H9 (cell line): ENCODE results near the gene KHSRP. TPM values are rescaled to one million over a fixed set of nuclear protein-coding genes. Genes with fewer than 3 reads are reported as not detected.

Source experiments
- DNase-seq: peaks from one replicate; pipeline ENCODE4 v3.0.0-alpha.2; 2017
- H2AFZ ChIP-seq: one replicate; pipeline ENCODE4 v1.6.1; 2013; ENCODE audit warnings: mild to moderate bottlenecking, low read length, control low read depth, moderate library complexity
- H2AK5ac ChIP-seq: 2 replicates; pipeline ENCODE4 v1.6.1; 2013; ENCODE audit warnings: low read length, control low read depth, mixed read lengths; ENCODE audit not compliant: insufficient read length
- H2BK120ac ChIP-seq: one replicate; pipeline ENCODE4 v1.6.1; 2013; ENCODE audit warnings: low read depth, mild to moderate bottlenecking, low read length, control low read depth, inconsistent platforms; ENCODE audit not compliant: poor library complexity, severe bottlenecking
- H2BK12ac ChIP-seq: 2 replicates; pipeline ENCODE4 v1.6.1; 2013; ENCODE audit warnings: low read length, control low read depth, mixed read lengths, low read depth; ENCODE audit not compliant: insufficient read length
- H2BK15ac ChIP-seq: 2 replicates; pipeline ENCODE4 v1.6.1; 2013; ENCODE audit warnings: low read depth, low read length, control low read depth
- H2BK20ac ChIP-seq: one replicate; pipeline ENCODE4 v1.6.1; 2013; ENCODE audit warnings: low read depth, mild to moderate bottlenecking, low read length, control low read depth, inconsistent platforms; ENCODE audit not compliant: poor library complexity, severe bottlenecking
- H2BK5ac ChIP-seq: 2 replicates; pipeline ENCODE4 v1.6.1; 2013; ENCODE audit warnings: low read length, control low read depth, mixed read lengths; ENCODE audit not compliant: insufficient read length
- H3K14ac ChIP-seq: 2 replicates; pipeline ENCODE4 v1.6.1; 2013; ENCODE audit warnings: low read length, control low read depth; ENCODE audit not compliant: insufficient read depth
- H3K18ac ChIP-seq: 2 replicates; pipeline ENCODE4 v1.6.1; 2013; ENCODE audit warnings: low read depth, mild to moderate bottlenecking, mixed read lengths, low read length, control low read depth; ENCODE audit not compliant: insufficient read length
- H3K23ac ChIP-seq: 2 replicates; pipeline ENCODE4 v1.6.1; 2013; ENCODE audit warnings: low read length, control low read depth, mixed read lengths, low read depth; ENCODE audit not compliant: insufficient read length
- H3K23me2 ChIP-seq: 2 replicates; pipeline ENCODE4 v1.6.1; 2013; ENCODE audit warnings: low read depth, mild to moderate bottlenecking, mixed read lengths, low read length, control low read depth; ENCODE audit not compliant: insufficient read length, poor library complexity, severe bottlenecking
- H3K27ac ChIP-seq: 2 replicates; pipeline ENCODE4 v1.5.1; 2013; ENCODE audit warnings: low read length, control low read depth, mixed read lengths, low read depth; ENCODE audit not compliant: insufficient read length
- H3K27me3 ChIP-seq: 2 replicates; pipeline ENCODE4 v1.6.1; 2013; ENCODE audit warnings: low read length, control low read depth, inconsistent platforms; ENCODE audit not compliant: insufficient read depth
- H3K4ac ChIP-seq: 2 replicates; pipeline ENCODE4 v1.6.1; 2013; ENCODE audit warnings: low read depth, mild to moderate bottlenecking, control low read depth, inconsistent platforms, low read length, moderate library complexity
- H3K4me1 ChIP-seq: 2 replicates; pipeline ENCODE4 v1.6.1; 2013; ENCODE audit warnings: low read length, control low read depth, inconsistent platforms; ENCODE audit not compliant: insufficient read depth
- H3K4me2 ChIP-seq: 2 replicates; pipeline ENCODE4 v1.6.1; 2013; ENCODE audit warnings: low read length, control low read depth, mixed read lengths; ENCODE audit not compliant: insufficient read length, insufficient read depth
- H3K56ac ChIP-seq: 2 replicates; pipeline ENCODE4 v1.6.1; 2013; ENCODE audit warnings: low read depth, mild to moderate bottlenecking, mixed read lengths, low read length, control low read depth; ENCODE audit not compliant: insufficient read length
- H3K79me1 ChIP-seq: 2 replicates; pipeline ENCODE4 v1.6.1; 2013; ENCODE audit warnings: low read depth, mild to moderate bottlenecking, moderate library complexity, low read length, control low read depth, inconsistent platforms; ENCODE audit not compliant: insufficient read depth, poor library complexity, severe bottlenecking
- H3K79me2 ChIP-seq: 2 replicates; pipeline ENCODE4 v1.6.1; 2013; ENCODE audit warnings: low read length, control low read depth, inconsistent platforms; ENCODE audit not compliant: insufficient read depth
- H3K9ac ChIP-seq: 2 replicates; pipeline ENCODE4 v1.6.1; 2013; ENCODE audit warnings: low read length, control low read depth, mixed read lengths; ENCODE audit not compliant: insufficient read length; ENCODE audit errors: extremely low read depth
- H3K9me3 ChIP-seq: one replicate; pipeline ENCODE4 v1.6.1; 2013; ENCODE audit warnings: low read depth, low read length, inconsistent platforms; ENCODE audit not compliant: control insufficient read depth
- H3T11ph ChIP-seq: one replicate; pipeline ENCODE4 v1.6.1; 2013; ENCODE audit warnings: mild to moderate bottlenecking, low read length, control low read depth, inconsistent platforms
- H4K20me1 ChIP-seq: one replicate; pipeline ENCODE4 v1.6.1; 2013; ENCODE audit not compliant: control insufficient read depth, insufficient read length, insufficient read depth
- H4K5ac ChIP-seq: 2 replicates; pipeline ENCODE4 v1.6.1; 2013; ENCODE audit warnings: low read depth, mild to moderate bottlenecking, mixed read lengths, low read length, control low read depth; ENCODE audit not compliant: insufficient read length
- H4K8ac ChIP-seq: replicated peaks from 2 replicates; pipeline ENCODE4 v1.6.1; 2013; ENCODE audit warnings: low read length, control low read depth, mixed read lengths, low read depth; ENCODE audit not compliant: insufficient read length
- H4K91ac ChIP-seq: 2 replicates; pipeline ENCODE4 v1.6.1; 2013; ENCODE audit warnings: low read depth, mild to moderate bottlenecking, moderate library complexity, mixed read lengths, low read length, control low read depth; ENCODE audit not compliant: insufficient read length
- H3K27ac Mint-ChIP-seq, 3 experiments: 2 replicates in 2 of 3; 3 replicates in 1 of 3; pipeline ENCODE4 v1.8.0; 2020 to 2021; ENCODE audit warnings: mixed read lengths in 3 of 3, mild to moderate bottlenecking in 1 of 3, moderate library complexity in 1 of 3
- H3K27me3 Mint-ChIP-seq: 2 replicates; pipeline ENCODE4 v1.8.0; 2021; ENCODE audit warnings: low read depth, mild to moderate bottlenecking, moderate library complexity, mixed read lengths
- H3K36me3 Mint-ChIP-seq, 3 experiments: 2 replicates in 2 of 3; 3 replicates in 1 of 3; pipeline ENCODE4 v1.8.0; 2020 to 2021; ENCODE audit warnings: low read depth in 3 of 3, mixed read lengths in 3 of 3; ENCODE audit not compliant: insufficient read depth in 1 of 3
- H3K4me1 Mint-ChIP-seq, 2 experiments: 2 replicates each; pipeline ENCODE4 v1.8.0; 2020; ENCODE audit warnings: mixed read lengths in 2 of 2
- H3K4me3 Mint-ChIP-seq, 2 experiments: 2 replicates in 1 of 2; 3 replicates in 1 of 2; pipeline ENCODE4 v1.8.0; 2020 to 2021; ENCODE audit warnings: mild to moderate bottlenecking in 2 of 2, mixed read lengths in 2 of 2, moderate library complexity in 1 of 2
- H3K9me3 Mint-ChIP-seq, 2 experiments: 2 replicates in 1 of 2; 3 replicates in 1 of 2; pipeline ENCODE4 v1.8.0; 2020; ENCODE audit warnings: mild to moderate bottlenecking in 2 of 2, mixed read lengths in 2 of 2, moderate library complexity in 1 of 2
- WGBS: extraction: QIAGEN DNeasy Blood & Tissue Kit; methylation state at CpG from one replicate; pipeline ENCODE4 v1.1.7; 2013; ENCODE audit warnings: missing lambda C conversion rate, low lambda C conversion rate, mixed read lengths; ENCODE audit not compliant: insufficient read length; ENCODE audit errors: extremely low coverage; 5-methylcytosine and 5-hydroxymethylcytosine counted together
- total RNA-seq: library from RNA; stranded (reverse); gene quantifications from 2 replicates; pipeline ENCODE4 v1.2.1, GENCODE V29; 2021
- TF ChIP-seq, protein P1 (sequence below): fragments of 200-600 bp; sonication (generic); conservative IDR thresholded peaks from 3 replicates; pipeline ENCODE4 v1.8.0; 2021; ENCODE audit warnings: antibody characterized with exemption, mild to moderate bottlenecking

The KHSRP gene
- total RNA-seq, 1 experiment from 2014 or later: 602 TPM

DNA sequence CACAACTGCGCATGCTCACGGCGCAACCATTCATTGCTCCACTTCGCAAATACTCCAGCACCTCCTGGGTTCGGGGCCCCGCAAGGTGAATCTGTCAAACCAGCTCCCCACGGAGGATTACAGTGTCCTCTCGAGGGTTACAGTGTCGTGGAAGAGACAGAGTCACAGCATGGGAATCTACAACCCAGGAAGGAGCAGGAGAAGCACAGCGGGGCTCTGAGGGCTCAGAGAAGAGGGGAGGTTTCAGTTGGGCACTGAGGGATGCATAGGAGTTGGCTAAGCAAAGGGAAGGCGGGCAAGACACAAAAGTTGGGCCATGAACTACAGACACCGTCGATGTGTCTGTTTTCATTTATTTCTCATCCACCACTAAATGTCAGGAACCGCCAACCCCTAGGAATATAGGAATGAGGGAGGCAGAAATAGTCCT is 30.6 kb downstream of the KHSRP start:
- Mint-ChIP-seq H3K27ac (peak overlapping the region; percentile 94 to 98 (median 98)), H3K27me3 (no peaks in the 10 kb centered on the region), H3K4me3 (peak overlapping the region; percentile 97), H3K9me3 (no peaks in the 10 kb centered on the region), H3K36me3 (peaks cover 6 to 20% (median 15%) of the 10 kb centered on the region in 3 experiments), H3K4me1 (peaks cover 18 to 26% of the 10 kb centered on the region in 2 experiments)
- TF ChIP-seq, protein P1, sequence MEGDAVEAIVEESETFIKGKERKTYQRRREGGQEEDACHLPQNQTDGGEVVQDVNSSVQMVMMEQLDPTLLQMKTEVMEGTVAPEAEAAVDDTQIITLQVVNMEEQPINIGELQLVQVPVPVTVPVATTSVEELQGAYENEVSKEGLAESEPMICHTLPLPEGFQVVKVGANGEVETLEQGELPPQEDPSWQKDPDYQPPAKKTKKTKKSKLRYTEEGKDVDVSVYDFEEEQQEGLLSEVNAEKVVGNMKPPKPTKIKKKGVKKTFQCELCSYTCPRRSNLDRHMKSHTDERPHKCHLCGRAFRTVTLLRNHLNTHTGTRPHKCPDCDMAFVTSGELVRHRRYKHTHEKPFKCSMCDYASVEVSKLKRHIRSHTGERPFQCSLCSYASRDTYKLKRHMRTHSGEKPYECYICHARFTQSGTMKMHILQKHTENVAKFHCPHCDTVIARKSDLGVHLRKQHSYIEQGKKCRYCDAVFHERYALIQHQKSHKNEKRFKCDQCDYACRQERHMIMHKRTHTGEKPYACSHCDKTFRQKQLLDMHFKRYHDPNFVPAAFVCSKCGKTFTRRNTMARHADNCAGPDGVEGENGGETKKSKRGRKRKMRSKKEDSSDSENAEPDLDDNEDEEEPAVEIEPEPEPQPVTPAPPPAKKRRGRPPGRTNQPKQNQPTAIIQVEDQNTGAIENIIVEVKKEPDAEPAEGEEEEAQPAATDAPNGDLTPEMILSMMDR: no peak
- Histone ChIP-seq H3K4me2 (peak overlapping the region; percentile 90), H4K8ac (no peak overlapping the region), H3K18ac (no peak overlapping the region), H2BK15ac (no peak overlapping the region), H3K23me2 (peaks cover 6% of the 10 kb centered on the region), H3K4ac (no peak overlapping the region), H3T11ph (no peak overlapping the region), H3K79me2 (peaks cover 3% of the 10 kb centered on the region; the same call in 1 of the 2 replicates), H3K14ac (no peak overlapping the region), H3K9ac (peak overlapping the region; percentile 64), H3K4me1 (peaks cover 3% of the 10 kb centered on the region; the same call in 1 of the 2 replicates), H3K23ac (no peak overlapping the region), H2BK5ac (no peak overlapping the region), H2AK5ac (no peak overlapping the region), H3K9me3 (no peaks in the 10 kb centered on the region), H2BK120ac (no peak overlapping the region), H3K27ac (no peak overlapping the region), H4K20me1 (no peaks in the 10 kb centered on the region), H3K56ac (no peak overlapping the region), H2BK12ac (no peak overlapping the region), H3K79me1 (peaks cover 9% of the 10 kb centered on the region), H4K91ac (no peak overlapping the region), H3K27me3 (no peaks in the 10 kb centered on the region), H2BK20ac (no peak overlapping the region), H4K5ac (no peak overlapping the region), H2AFZ (no peak overlapping the region)
- WGBS: no CpG with 5 or more reads among the region's 14 CpGs
- no peak for DNase-seq
